ENCODE measurements around the gene ASB2.

DNA sequence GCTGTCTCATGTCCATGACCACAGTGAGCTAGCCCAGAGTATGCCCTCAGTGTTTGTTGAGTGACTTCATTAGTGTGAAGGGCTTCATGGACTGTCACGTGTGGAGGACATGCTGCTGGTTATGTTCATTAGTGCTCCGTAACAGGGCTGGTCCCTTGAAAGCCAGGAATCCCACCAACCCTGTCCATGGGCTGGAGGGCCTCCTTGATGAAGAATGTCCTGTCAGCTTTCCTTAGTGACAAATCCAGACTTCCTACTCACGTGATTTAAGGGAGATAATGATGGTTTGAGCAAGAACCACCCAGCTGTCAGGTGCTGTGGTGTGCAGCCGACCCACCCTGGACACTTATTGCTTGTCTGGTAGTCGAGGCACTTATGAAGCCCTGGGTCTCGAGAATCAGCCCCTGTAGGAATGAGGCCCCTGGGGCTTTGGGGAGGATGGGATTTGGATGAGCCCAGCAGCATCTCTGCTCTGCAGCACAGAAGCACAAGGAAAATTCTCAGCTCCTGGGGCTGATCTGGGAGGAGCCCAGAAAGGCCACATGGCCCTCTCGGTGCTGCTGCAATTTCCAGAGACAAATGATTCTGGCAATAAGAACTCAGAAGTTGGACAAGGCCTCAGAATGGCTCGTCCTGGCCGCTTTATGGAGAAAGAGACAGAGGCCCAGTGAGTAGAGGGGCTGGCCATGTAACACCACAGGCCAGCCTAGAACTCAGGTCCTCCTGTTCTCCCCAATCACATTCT is 86.5 kb downstream of the ASB2 start:
- TF ChIP-seq, protein P1, sequence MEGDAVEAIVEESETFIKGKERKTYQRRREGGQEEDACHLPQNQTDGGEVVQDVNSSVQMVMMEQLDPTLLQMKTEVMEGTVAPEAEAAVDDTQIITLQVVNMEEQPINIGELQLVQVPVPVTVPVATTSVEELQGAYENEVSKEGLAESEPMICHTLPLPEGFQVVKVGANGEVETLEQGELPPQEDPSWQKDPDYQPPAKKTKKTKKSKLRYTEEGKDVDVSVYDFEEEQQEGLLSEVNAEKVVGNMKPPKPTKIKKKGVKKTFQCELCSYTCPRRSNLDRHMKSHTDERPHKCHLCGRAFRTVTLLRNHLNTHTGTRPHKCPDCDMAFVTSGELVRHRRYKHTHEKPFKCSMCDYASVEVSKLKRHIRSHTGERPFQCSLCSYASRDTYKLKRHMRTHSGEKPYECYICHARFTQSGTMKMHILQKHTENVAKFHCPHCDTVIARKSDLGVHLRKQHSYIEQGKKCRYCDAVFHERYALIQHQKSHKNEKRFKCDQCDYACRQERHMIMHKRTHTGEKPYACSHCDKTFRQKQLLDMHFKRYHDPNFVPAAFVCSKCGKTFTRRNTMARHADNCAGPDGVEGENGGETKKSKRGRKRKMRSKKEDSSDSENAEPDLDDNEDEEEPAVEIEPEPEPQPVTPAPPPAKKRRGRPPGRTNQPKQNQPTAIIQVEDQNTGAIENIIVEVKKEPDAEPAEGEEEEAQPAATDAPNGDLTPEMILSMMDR (IDR thresholded peaks at IDR 0.05; ENCODE audit: poor library complexity, severe bottlenecking) = no peak
- TF ChIP-seq RAD21 (conservative IDR thresholded peaks at IDR 0.05) (no peak), EZH2 (IDR thresholded peaks at IDR 0.05; ENCODE audit: borderline replicate concordance, insufficient read depth, low read length, poor library complexity, severe bottlenecking) (no peak), TAF1 (IDR thresholded peaks at IDR 0.05; ENCODE audit: low read depth) (no peak)
